Heart left ventricle (tissue), 13 donors: ENCODE data around the gene DAP.

ENCODE experiments used
- POLR2A ChIP-seq, 2 donors: fragments of 450-650 bp; IDR thresholded peaks; one replicate each; pipeline ENCODE4 v1.6.1; 2017; ENCODE audit warnings: antibody characterized with exemption in 2 of 2, mild to moderate bottlenecking in 2 of 2, moderate library complexity in 2 of 2
- TF ChIP-seq, protein P1 (sequence below), 12 donors: fragments of 200-600 bp; sonication (generic) in 4 of 12; IDR thresholded peaks; one replicate each; pipeline versions ENCODE4 v1.5.0 to v1.8.0; 2018 to 2022; ENCODE audit warnings: antibody characterized with exemption in 12 of 12, mild to moderate bottlenecking in 5 of 12
- donor health status: ischemic (EF 13 %, LVEDD 7.1; RV severe dilation, severe dysfunction).
- donor health status: DM: no; HTN: yes; CAD: no.
- donor health status: DM: no; HTN: no; CAD: no.
- donor health status: ischemic (EF 25% LVEDD 6.9; RV normal size, moderate dysfunction).
- donor health status: ischemic (EF 25% LVEDD 5.7; RV mildly dilated, moderate dysfunction).
- donor health status: ischemic (EF 35%, LVEDD 5.7; RV mildly dilated, moderate dysfunction).
- donor health status: nonischemic (EF 11% LVEDD 7.7; RV severe dilation, severe dysfunction).
- donor health status: DM: yes; HTN: yes; CAD: no.
- donor health status: PGD.
- donor health status: ischemic (EF 29% LVEDD 5.4; RV normal size, mild dysfunction).
- donor health status: nonischemic (EF 23%, LVEDD 6.1; RV moderate dilation, normal function).

- TF ChIP-seq, protein P1, sequence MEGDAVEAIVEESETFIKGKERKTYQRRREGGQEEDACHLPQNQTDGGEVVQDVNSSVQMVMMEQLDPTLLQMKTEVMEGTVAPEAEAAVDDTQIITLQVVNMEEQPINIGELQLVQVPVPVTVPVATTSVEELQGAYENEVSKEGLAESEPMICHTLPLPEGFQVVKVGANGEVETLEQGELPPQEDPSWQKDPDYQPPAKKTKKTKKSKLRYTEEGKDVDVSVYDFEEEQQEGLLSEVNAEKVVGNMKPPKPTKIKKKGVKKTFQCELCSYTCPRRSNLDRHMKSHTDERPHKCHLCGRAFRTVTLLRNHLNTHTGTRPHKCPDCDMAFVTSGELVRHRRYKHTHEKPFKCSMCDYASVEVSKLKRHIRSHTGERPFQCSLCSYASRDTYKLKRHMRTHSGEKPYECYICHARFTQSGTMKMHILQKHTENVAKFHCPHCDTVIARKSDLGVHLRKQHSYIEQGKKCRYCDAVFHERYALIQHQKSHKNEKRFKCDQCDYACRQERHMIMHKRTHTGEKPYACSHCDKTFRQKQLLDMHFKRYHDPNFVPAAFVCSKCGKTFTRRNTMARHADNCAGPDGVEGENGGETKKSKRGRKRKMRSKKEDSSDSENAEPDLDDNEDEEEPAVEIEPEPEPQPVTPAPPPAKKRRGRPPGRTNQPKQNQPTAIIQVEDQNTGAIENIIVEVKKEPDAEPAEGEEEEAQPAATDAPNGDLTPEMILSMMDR (IDR thresholded peaks at IDR 0.05), result no peak
- TF ChIP-seq POLR2A (IDR thresholded peaks at IDR 0.05), result no peak
These were observed 8.6 kb downstream of the DAP start for GRCh38 chr5:10752451-10752850.
